HTERT RPE-1 (cell line): ENCODE measurements around the gene CFAP68.
"Not testable (repeated sequence)": the region's sequence is repeated elsewhere in the genome, so short reads cannot be mapped to it uniquely, and the experiment has no call there.

Experiments used
- in situ Hi-C: fragments of 300-500 bp; cut with MboI; formaldehyde crosslinking; loops from 4 replicates; pipeline ENCODE4 v1.14.3; 2020; ENCODE audit warnings: low sequenced_read_pairs

The CFAP68 gene

DNA sequence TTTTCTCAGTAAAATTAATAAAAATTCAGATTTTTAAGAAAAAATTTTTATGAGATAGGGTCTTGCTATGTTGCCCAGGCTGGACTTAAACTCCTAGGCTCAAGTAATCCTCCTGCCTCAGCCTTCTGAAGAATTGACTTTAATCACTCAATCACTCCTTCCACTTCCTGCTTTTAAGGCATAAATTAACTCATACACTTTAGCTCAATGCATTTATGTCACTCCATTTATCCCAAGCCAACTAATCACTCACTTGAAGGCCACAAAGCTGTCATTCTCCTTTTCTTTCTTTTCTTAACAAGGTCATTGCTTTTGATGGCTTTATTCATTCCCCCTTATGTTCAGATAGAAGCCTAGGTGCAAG is 8.8 kb upstream of the CFAP68 start:
- in situ Hi-C loops = no loop called here

DNA sequence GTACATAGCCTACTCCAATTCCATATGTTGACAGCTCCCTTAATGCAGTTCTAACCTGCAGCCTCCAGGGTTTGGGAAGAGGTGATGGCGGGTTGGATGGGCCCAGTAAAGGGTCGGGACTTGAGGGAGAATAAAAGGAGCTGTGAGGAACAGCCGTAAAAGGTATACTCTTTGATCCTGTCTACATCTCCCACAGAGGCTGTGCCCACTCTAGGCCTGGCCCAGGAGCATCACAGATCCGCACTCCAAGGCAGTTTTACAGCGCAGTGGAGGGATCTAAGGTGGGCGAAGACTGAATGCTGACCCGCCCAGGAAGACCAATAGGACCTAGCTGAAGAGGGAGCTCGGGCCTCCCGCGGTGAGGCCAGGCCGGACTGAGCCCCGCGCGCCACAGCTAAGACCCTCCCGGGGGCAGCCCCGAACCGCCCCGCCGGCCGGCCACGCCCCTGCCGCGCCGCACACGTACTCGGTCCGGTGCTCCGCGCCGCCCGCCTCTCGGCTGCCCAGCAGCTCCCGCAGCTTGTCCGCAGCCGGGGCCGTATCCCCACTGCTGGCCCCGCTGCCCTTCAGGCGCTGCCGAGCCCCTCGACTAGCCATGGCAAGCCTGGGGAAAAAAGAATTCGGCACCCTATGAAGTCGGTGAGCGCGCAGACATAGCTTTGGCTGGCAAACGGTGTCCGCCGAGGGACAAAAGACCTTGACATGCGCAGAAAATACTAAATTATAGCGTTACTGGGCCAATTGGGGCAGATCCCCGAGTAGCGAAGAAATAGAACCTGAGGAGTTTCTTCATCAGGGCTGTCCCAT is 8.3 kb upstream of the CFAP68 start, which contains the start of gene ALG9:
TSS of gene ALG9 (minus strand) at position 696 of the 807 bp plus-strand sequence. CDS start at position 597, 99 bp downstream.
- in situ Hi-C loops = no loop called here

DNA sequence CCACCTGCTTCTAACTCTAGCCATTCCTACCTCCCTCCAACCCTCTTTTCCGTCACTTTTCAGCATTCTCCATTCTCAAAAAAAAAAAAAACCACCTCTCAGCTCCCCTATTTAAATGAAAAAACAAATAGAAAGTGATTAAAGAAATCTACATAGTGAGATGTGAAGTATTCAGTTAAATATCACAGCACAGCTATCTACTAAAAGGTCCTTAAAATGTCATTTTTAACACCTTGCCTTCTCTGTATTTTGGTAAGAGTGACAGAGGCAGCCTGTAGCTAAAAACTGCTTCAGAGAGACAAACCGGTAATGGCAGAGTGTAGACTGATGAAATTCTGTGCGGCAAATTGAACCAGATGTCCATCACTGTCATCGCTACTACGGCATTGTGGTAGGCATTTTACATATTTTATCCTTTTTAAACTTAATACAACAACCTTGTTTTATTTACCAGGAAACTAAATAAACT is 7.6 kb upstream of the CFAP68 start:
- in situ Hi-C loops = no loop called here

DNA sequence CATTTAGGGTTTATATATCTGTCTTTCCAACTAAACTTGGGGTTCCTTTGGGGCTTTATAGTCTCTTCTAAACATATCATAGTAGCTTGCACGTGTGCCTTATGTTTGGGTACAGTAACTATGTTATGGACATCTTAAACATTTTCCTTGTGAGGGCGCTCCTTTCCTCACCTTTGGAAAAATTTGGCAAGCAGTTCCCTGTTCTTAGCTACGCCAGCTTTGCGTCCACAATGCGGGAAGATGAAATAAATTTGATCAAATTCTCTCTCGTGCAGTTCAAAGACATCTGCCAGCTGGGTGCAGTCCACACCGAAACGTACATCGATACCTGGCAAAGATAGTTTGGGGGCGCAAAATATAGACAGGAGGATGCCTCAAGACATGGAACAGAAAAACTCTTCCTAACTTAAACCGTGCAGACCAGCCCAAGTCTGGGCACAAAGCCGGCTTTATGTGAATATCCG is 924 bp upstream of the CFAP68 start:
- in situ Hi-C loops = no loop called here

GRCh38 chr11:111879637-111879960 is 258 bp downstream of the CFAP68 start:
- in situ Hi-C loops = no loop called here

- in situ Hi-C loops = no loop called here
Measured at GRCh38 chr11:111882202-111882601, 2.9 kb downstream of the CFAP68 start.

DNA sequence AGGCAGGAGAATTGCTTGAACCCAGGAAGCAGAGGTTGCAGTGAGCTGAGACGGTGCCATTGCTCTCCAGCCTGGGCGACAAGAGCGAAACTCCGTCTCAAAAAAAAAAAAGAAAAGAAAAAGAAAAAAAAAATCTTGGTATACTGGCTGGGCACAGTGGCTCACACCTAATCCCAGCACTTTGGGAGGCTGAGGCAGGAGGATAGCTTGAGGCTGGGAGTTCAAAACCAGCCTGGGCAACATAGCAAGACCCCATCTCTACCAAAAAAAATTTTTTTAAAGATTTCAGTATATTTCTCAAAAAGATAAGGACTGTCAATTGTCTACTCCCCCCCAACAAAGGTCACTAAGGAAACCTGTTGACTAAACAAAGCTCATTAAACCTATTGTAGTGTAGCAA is 5.7 kb downstream of the CFAP68 start:
- in situ Hi-C loops = not testable (repeated sequence)

- in situ Hi-C loops = no loop called here
Measured at GRCh38 chr11:111886032-111886431, 6.7 kb downstream of the CFAP68 start.

GRCh38 chr11:111886844-111887243 is 7.5 kb downstream of the CFAP68 start:
- in situ Hi-C loops = no loop called here

- in situ Hi-C loops = no loop called here
Measured at GRCh38 chr11:111905411-111905810, 26.1 kb downstream of the CFAP68 start.

GRCh38 chr11:111906680-111907079 is 27.3 kb downstream of the CFAP68 start:
- in situ Hi-C loops = no loop called here

DNA sequence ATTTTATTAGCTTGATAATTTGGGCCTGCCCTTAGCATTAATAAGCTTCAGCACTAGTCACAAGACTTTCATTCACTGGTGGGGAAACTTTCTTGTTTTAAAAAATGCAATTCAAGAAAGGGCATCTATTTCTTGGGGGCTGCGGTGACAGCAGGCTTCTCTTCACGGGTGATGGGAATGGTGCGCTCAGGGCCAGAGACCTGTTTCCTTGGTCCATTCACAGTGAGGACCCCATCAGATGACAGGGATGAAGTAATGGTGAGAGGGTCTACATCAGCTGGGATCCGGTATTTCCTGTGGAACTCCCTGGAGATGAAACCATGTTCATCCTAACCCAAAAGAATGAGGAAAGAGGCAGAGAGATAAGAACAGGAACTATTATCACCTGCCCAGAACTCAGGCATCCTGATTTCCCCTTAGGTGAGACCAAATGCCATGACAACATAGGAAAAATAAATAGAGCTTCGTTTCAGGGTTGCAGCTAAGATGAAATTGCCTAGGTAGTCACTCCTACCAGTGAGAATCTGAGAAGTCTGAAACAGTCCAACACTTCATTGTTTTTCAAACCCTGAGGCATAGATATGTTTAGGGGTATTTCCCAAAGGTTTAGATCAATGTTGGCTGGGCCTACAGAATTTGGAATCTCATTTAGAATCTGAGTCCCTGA is 29.4 kb downstream of the CFAP68 start:
- in situ Hi-C loops = no loop called here

DNA sequence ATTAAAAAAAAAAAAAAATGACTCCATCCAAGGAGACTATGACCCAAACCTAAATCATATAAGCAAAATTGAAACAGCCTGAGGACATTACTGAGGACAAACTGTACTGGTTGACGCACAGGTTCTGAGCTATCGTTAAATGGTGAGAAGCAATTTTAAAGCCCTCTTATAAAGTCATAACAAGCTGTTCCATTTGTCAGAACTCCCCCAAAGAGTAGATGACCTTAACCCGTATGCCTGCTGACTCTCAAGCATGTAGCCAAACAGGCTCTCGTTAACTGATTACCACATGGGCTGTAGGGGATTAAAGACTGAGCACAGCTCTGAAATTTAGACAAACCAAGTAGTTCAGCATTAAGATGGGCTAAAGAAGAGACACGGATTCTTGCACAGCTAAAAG is 30.0 kb downstream of the CFAP68 start:
- in situ Hi-C loops = no loop called here

DNA sequence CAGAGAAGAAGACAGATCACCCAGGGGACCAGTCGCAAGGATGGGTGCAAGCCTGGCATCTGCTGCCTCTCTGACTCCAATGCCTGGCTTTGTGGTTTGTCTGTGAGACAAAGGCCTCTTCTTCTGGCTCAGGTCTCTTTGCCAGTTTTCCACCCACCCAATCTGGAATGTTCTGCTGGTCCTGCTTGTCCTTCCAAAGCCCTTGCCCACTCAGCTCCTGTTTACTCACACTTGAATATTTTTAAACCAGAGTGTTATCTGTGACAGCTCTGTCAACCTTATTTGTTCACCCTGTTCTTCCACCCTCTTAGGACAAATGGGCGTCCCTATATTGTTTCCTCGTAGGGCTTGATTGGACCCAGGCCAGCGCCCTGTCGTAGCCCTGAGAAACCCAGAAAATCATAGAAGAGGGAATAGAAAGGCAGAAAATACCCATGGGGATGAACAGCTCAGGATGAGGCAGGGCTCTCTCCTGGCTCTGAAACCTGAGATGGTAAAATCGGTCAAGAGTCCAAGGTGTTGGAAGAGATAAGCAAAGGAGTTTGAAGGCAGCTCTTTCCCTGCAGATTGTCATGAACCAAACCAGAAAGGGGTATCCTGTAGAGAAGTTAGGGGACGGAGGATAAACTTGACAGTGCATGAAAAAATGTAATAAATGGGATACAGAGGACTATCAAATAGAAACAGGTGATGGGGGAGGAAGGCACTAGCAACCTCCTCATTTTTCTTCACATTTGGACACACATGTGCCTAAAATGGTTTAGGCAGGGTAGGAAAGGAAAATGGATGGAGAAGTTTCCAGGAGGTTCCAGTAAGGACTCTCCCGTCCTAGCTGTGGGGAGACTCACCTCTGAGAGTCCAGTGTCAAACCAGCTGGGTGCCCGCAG is 31.6 kb downstream of the CFAP68 start:
- in situ Hi-C loops = no loop called here

DNA sequence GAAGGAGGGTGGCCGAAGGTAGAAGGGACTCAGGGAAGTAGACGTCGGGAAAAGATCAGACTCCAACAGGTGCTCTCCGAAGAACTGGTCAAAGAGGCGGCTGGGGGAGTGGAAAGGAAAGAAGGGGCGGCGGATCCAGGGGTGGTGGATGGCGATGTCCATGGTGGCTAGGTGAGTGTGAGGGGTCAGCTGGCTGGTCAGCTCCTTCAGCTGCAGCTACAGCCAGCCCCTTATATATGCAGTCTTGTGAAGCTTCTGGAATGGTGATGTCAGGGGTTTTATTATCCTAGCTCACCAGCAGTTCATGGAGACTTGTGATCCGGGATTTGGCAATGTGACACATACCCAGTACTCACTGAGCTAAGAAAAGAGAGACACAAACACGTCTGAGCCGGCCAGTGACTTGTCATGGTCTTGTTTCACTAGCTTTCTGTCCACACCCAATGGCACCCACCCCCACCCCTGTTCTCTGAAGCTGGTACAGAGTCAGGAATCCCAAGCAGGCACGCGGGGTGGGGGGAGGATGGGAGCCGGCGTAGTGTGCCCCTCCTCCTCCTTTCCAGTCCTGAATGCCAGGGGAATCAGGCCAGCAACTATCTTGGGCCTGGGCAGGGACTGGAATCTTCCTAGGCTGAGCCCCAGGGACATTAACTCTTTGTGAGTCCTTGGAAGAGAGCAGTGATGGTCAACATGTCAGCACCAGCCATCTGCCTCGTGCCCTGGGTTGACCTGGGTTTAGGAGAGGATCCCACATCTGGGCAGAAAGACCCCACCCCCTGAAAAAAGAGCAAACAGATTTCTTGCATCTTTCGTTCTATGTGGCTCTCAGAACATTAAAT is 32.4 kb downstream of the CFAP68 start, which contains the start of gene CRYAB:
TSS of gene CRYAB (minus strand) at position 208 of the 839 bp plus-strand sequence. CDS start at position 162, 46 bp downstream.
- in situ Hi-C loops = no loop called here

- in situ Hi-C loops = no loop called here
Measured at GRCh38 chr11:111912535-111912934, 33.2 kb downstream of the CFAP68 start, which contains the start of gene HSPB2. Gene HSPB2, plus strand, starts transcription at chr11:111912734. Its CDS starts 96 bp downstream, at chr11:111912830.

- in situ Hi-C loops = no loop called here
Measured at GRCh38 chr11:111913031-111913861, 33.9 kb downstream of the CFAP68 start.

DNA sequence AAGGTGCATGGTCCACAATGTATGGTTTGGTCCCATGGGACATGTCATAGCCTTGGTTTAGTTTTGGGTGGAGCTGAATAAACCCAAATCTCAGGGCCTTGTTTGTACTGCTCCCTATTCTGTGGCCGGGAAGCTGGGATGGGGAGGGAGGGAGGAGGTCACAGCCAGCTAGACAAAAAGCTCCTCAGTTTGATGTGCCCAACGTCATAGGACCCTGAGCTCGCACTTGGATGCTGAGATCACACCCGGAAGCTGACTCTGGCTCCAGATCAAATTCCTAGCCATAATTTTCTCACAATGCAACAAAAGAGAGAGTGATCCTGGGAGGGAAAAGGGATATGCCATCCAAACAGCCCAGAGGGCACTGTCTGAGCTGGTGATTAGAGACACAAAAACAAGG is 34.7 kb downstream of the CFAP68 start:
- in situ Hi-C loops = no loop called here

DNA sequence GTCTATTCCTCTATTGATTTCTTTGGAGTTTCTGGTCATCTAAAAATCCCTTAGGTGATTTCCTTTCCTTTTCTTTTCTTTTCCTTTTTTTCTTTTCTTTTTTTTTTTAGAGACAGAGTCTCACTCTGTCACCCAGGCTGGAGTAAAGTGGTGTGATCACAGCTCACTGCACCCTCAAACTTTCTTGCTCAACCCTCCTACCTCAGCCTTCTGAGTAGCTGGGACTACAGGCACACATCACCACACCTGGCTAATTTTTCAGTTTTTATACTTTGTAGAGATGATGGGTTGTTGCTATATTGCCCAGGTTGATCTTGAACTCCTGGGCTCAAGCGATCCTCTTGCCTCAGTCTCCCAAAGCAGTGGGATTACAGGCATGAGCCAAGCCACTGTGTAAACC is 37.4 kb downstream of the CFAP68 start:
- in situ Hi-C loops = no loop called here
